Trophoblast cell (in vitro differentiated cells and primary cell): ENCODE data around the gene KRTAP10-4.

Source experiments
- DNase-seq, 2 donors: peaks; one replicate each; pipeline ENCODE4 v3.0.0-alpha.2; 2016
- H2AFZ ChIP-seq: 2 replicates; pipeline ENCODE4 v1.6.1; 2013; ENCODE audit warnings: low read length, moderate library complexity, mild to moderate bottlenecking; ENCODE audit not compliant: insufficient read depth, poor library complexity
- H2AK5ac ChIP-seq: 2 replicates; pipeline ENCODE4 v1.6.1; 2013; ENCODE audit warnings: mild to moderate bottlenecking, low read length
- H2BK120ac ChIP-seq: 2 replicates; pipeline ENCODE4 v1.6.1; 2013; ENCODE audit warnings: low read length, mild to moderate bottlenecking, moderate library complexity; ENCODE audit not compliant: insufficient read depth, poor library complexity
- H2BK12ac ChIP-seq: 2 replicates; pipeline ENCODE4 v1.6.1; 2013; ENCODE audit warnings: mild to moderate bottlenecking, low read length, moderate library complexity
- H2BK5ac ChIP-seq: 2 replicates; pipeline ENCODE4 v1.6.1; 2013; ENCODE audit warnings: low read length, low read depth, moderate library complexity, mild to moderate bottlenecking; ENCODE audit not compliant: poor library complexity
- H3K14ac ChIP-seq: 2 replicates; pipeline ENCODE4 v1.6.1; 2013; ENCODE audit warnings: mild to moderate bottlenecking, low read length
- H3K18ac ChIP-seq: 2 replicates; pipeline ENCODE4 v1.6.1; 2013; ENCODE audit warnings: mild to moderate bottlenecking, low read length
- H3K23ac ChIP-seq: 2 replicates; pipeline ENCODE4 v1.6.1; 2013; ENCODE audit warnings: low read length
- H3K27ac ChIP-seq: 2 replicates; pipeline ENCODE4 v1.5.1; 2013; ENCODE audit warnings: low read depth, mild to moderate bottlenecking, inconsistent platforms, low read length, moderate library complexity
- H3K27me3 ChIP-seq: 2 replicates; pipeline ENCODE4 v1.6.1; 2013; ENCODE audit warnings: inconsistent platforms, mild to moderate bottlenecking, low read length, moderate library complexity; ENCODE audit not compliant: insufficient read depth
- H3K36me3 ChIP-seq, 2 experiments: 1 replicate in 1 of 2; 2 replicates in 1 of 2; pipeline ENCODE4 v1.6.1; 2013; ENCODE audit warnings: low read length in 2 of 2, mild to moderate bottlenecking in 2 of 2, moderate library complexity in 1 of 2; ENCODE audit not compliant: insufficient read depth in 2 of 2, control insufficient read depth in 1 of 2
- H3K4ac ChIP-seq: 2 replicates; pipeline ENCODE4 v1.6.1; 2013; ENCODE audit warnings: low read depth, mild to moderate bottlenecking, low read length, moderate library complexity
- H3K4me1 ChIP-seq, 2 experiments: 1 replicate in 1 of 2; 2 replicates in 1 of 2; pipeline ENCODE4 v1.6.1; 2013; ENCODE audit warnings: low read length in 2 of 2, mild to moderate bottlenecking in 2 of 2, moderate library complexity in 1 of 2; ENCODE audit not compliant: insufficient read depth in 2 of 2, control insufficient read depth in 1 of 2
- H3K4me2 ChIP-seq: 2 replicates; pipeline ENCODE4 v1.6.1; 2013; ENCODE audit warnings: inconsistent platforms, mild to moderate bottlenecking, low read length, moderate library complexity
- H3K4me3 ChIP-seq: 2 replicates; pipeline ENCODE4 v1.5.1; 2013; ENCODE audit warnings: mild to moderate bottlenecking, low read depth, low read length, inconsistent platforms
- H3K79me1 ChIP-seq: one replicate; pipeline ENCODE4 v1.6.1; 2013; ENCODE audit warnings: low read length
- H3K79me2 ChIP-seq: 2 replicates; pipeline ENCODE4 v1.6.1; 2013; ENCODE audit warnings: low read length, mild to moderate bottlenecking; ENCODE audit not compliant: control insufficient read depth, insufficient read depth, poor library complexity
- H3K9ac ChIP-seq: 2 replicates; pipeline ENCODE4 v1.6.1; 2013; ENCODE audit warnings: mild to moderate bottlenecking, low read length
- H3K9me3 ChIP-seq: 2 replicates; pipeline ENCODE4 v1.6.1; 2013; ENCODE audit warnings: low read depth, mild to moderate bottlenecking, control low read depth, inconsistent platforms, low read length; ENCODE audit not compliant: insufficient read depth
- H4K12ac ChIP-seq: 2 replicates; pipeline ENCODE4 v1.6.1; 2013; ENCODE audit warnings: low read depth, mild to moderate bottlenecking, low read length, moderate library complexity
- H4K8ac ChIP-seq: 2 replicates; pipeline ENCODE4 v1.6.1; 2013; ENCODE audit warnings: low read depth, mild to moderate bottlenecking, low read length, moderate library complexity
- H4K91ac ChIP-seq: one replicate; pipeline ENCODE4 v1.6.1; 2013; ENCODE audit warnings: low read depth, mild to moderate bottlenecking, low read length, moderate library complexity
- WGBS: extraction: QIAGEN DNeasy Blood & Tissue Kit; methylation state at CpG from one replicate; pipeline ENCODE4 v1.1.7; 2013; ENCODE audit warnings: missing lambda C conversion rate; ENCODE audit not compliant: insufficient read length, insufficient coverage; ENCODE audit errors: extremely low coverage; 5-methylcytosine and 5-hydroxymethylcytosine counted together

Gene KRTAP10-4

GRCh38 chr21:44595524-44595923 is 22.0 kb downstream of the KRTAP10-4 start:
- DNase-seq = no peak
- H2BK5ac ChIP-seq = no peak overlapping the region
- no peaks in the 10 kb centered on the region for H3K36me3 ChIP-seq
- no peak overlapping the region for H3K4me2 ChIP-seq
- no peaks in the 10 kb centered on the region for H3K27me3 ChIP-seq
- no peak overlapping the region for H3K27ac ChIP-seq
- no peak overlapping the region for H4K91ac ChIP-seq
- H4K8ac ChIP-seq = no peak overlapping the region
- no peak overlapping the region for H3K14ac ChIP-seq
- H3K18ac ChIP-seq = no peak overlapping the region
- H3K9me3 ChIP-seq = peaks cover 2% of the 10 kb centered on the region
- H2AK5ac ChIP-seq = no peak overlapping the region
- H4K12ac ChIP-seq = no peak overlapping the region
- H3K4ac ChIP-seq = no peak overlapping the region
- H3K4me3 ChIP-seq = no peak overlapping the region
- no peak overlapping the region for H3K23ac ChIP-seq
- H3K9ac ChIP-seq = no peak overlapping the region
- no peak overlapping the region for H2BK120ac ChIP-seq
- H3K79me2 ChIP-seq = no peaks in the 10 kb centered on the region
- H3K79me1 ChIP-seq = peaks cover 10% of the 10 kb centered on the region
- H2BK12ac ChIP-seq = no peak overlapping the region
- WGBS = no CpG with 5 or more reads among the region's 6 CpGs
- H3K4me1 ChIP-seq = peaks cover 3 to 17% of the 10 kb centered on the region in 2 experiments
- H2AFZ ChIP-seq = no peak overlapping the region

- Histone ChIP-seq H3K9me3 (peaks cover 2% of the 10 kb centered on the region), H3K27ac (no peak overlapping the region), H2AFZ (no peak overlapping the region), H4K8ac (no peak overlapping the region), H2AK5ac (no peak overlapping the region), H4K91ac (no peak overlapping the region), H3K4me2 (no peak overlapping the region), H3K18ac (no peak overlapping the region), H3K14ac (no peak overlapping the region), H2BK5ac (no peak overlapping the region), H3K23ac (no peak overlapping the region), H3K4me1 (peaks cover 3 to 17% of the 10 kb centered on the region in 2 experiments), H2BK120ac (no peak overlapping the region), H4K12ac (no peak overlapping the region), H3K36me3 (no peaks in the 10 kb centered on the region), H3K9ac (no peak overlapping the region), H3K27me3 (no peaks in the 10 kb centered on the region), H3K79me2 (no peaks in the 10 kb centered on the region), H3K79me1 (peaks cover 10% of the 10 kb centered on the region), H2BK12ac (no peak overlapping the region), H3K4ac (no peak overlapping the region), H3K4me3 (no peak overlapping the region)
- WGBS = no CpG with 5 or more reads among the region's 9 CpGs
- peak in 1 of 2 donors; percentile 44 for DNase-seq
Measured at GRCh38 chr21:44596068-44596725, 22.7 kb downstream of the KRTAP10-4 start.

DNA sequence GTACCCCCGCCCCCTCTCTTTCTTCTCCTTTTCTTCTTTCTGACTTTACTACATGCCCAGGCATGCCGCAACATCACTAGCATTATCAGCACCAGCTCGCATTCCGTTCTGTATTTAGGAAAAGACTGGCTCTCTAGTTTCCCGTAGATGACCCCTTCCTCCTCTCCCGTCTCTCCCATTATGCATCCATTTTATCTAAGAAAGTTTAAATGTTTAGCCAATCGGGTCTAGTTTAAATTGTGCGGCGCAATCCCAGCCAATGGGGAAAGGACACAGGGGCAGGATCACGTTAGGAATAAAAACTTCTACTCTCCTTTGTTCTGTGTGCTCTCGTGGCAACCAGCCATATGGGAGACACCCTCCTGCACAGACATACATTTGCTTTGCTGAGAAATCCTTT is 24.5 kb downstream of the KRTAP10-4 start:
- WGBS = no CpG with 5 or more reads among the region's 11 CpGs
- Histone ChIP-seq H4K91ac (peak overlapping the region; percentile 41), H3K27me3 (no peaks in the 10 kb centered on the region), H2AK5ac (no peak overlapping the region), H2BK5ac (no peak overlapping the region), H3K36me3 (no peaks in the 10 kb centered on the region), H4K8ac (no peak overlapping the region), H3K79me1 (peaks cover 8% of the 10 kb centered on the region), H4K12ac (no peak overlapping the region), H3K4ac (no peak overlapping the region), H3K4me2 (no peak overlapping the region), H3K4me1 (peaks cover 3 to 17% of the 10 kb centered on the region in 2 experiments), H2BK12ac (no peak overlapping the region), H3K79me2 (no peaks in the 10 kb centered on the region), H3K18ac (no peak overlapping the region), H3K14ac (no peak overlapping the region), H2AFZ (no peak overlapping the region), H3K9ac (no peak overlapping the region), H3K9me3 (peaks cover 2% of the 10 kb centered on the region), H2BK120ac (no peak overlapping the region), H3K23ac (no peak overlapping the region), H3K27ac (no peak overlapping the region), H3K4me3 (no peak overlapping the region)
- DNase-seq = no peak

GRCh38 chr21:44599264-44600029 is 25.9 kb downstream of the KRTAP10-4 start:
- no peaks in the 10 kb centered on the region for H3K36me3 ChIP-seq
- no peak overlapping the region for H3K4me3 ChIP-seq
- no peak overlapping the region for H3K4ac ChIP-seq
- no peak overlapping the region for H2BK120ac ChIP-seq
- WGBS = no CpG with 5 or more reads among the region's 8 CpGs
- no peaks in the 10 kb centered on the region for H3K79me2 ChIP-seq
- no peak overlapping the region for H2AK5ac ChIP-seq
- H3K79me1 ChIP-seq = no peaks in the 10 kb centered on the region
- peaks cover 7% of the 10 kb centered on the region for H3K9me3 ChIP-seq
- H3K27ac ChIP-seq = no peak overlapping the region
- no peak overlapping the region for H3K4me2 ChIP-seq
- peak overlapping the region; percentile 3 for H4K91ac ChIP-seq
- H2BK12ac ChIP-seq = no peak overlapping the region
- no peak overlapping the region for H3K9ac ChIP-seq
- no peak overlapping the region for H3K23ac ChIP-seq
- DNase-seq = no peak
- H4K12ac ChIP-seq = no peak overlapping the region
- H2BK5ac ChIP-seq = no peak overlapping the region
- no peaks in the 10 kb centered on the region for H3K27me3 ChIP-seq
- no peak overlapping the region for H3K14ac ChIP-seq
- H3K18ac ChIP-seq = no peak overlapping the region
- H3K4me1 ChIP-seq = peaks cover 0 to 5% of the 10 kb centered on the region in 2 experiments
- no peak overlapping the region for H4K8ac ChIP-seq
- no peak overlapping the region for H2AFZ ChIP-seq
